WTC11 (cell line): ENCODE data around the gene MCTS1. TPM values are rescaled to one million over a fixed set of nuclear protein-coding genes. Genes with fewer than 3 reads are reported as not detected.

ENCODE experiments used
- CBFB ChIP-seq: sonication (generic); formaldehyde crosslinking; IDR thresholded peaks from 2 replicates; pipeline ENCODE4 v1.8.1; 2022; ENCODE audit warnings: mild to moderate bottlenecking, low read depth, missing genetic modification reagents
- CREM ChIP-seq: sonication (generic); formaldehyde crosslinking; IDR thresholded peaks from 2 replicates; pipeline ENCODE4 v1.8.1; 2022; ENCODE audit warnings: mild to moderate bottlenecking, missing genetic modification reagents, moderate library complexity
- GABPB1 ChIP-seq: sonication (generic); formaldehyde crosslinking; IDR thresholded peaks from 2 replicates; pipeline ENCODE4 v1.8.1; 2023; ENCODE audit warnings: mild to moderate bottlenecking, missing genetic modification reagents
- GRHL2 ChIP-seq: fragments of 250-450 bp; sonication (Bioruptor Pico); IDR thresholded peaks from 2 replicates; pipeline ENCODE4 v1.8.0; 2022; ENCODE audit warnings: mild to moderate bottlenecking, moderate library complexity; ENCODE audit not compliant: insufficient replicate concordance, severe bottlenecking
- JAZF1 ChIP-seq: fragments of 250-450 bp; sonication (Bioruptor Pico); IDR thresholded peaks from 2 replicates; pipeline ENCODE4 v1.9.0; 2021; ENCODE audit warnings: moderate library complexity, mild to moderate bottlenecking, inconsistent platforms
- NFATC4 ChIP-seq: fragments of 250-450 bp; sonication (Bioruptor Pico); IDR thresholded peaks from 2 replicates; pipeline ENCODE4 v1.9.0; 2021; ENCODE audit warnings: mild to moderate bottlenecking
- OVOL2 ChIP-seq: fragments of 250-450 bp; sonication (Bioruptor Pico); IDR thresholded peaks from 2 replicates; pipeline ENCODE4 v1.9.0; 2021; ENCODE audit warnings: mild to moderate bottlenecking, borderline replicate concordance
- SMAD3 ChIP-seq: sonication (generic); formaldehyde crosslinking; IDR thresholded peaks from 2 replicates; pipeline ENCODE4 v1.8.0; 2022; ENCODE audit warnings: missing genetic modification reagents, mild to moderate bottlenecking, borderline replicate concordance
- TEAD1 ChIP-seq: sonication (generic); formaldehyde crosslinking; IDR thresholded peaks from 2 replicates; pipeline ENCODE4 v1.8.0; 2022; ENCODE audit warnings: mild to moderate bottlenecking, missing genetic modification reagents
- ZNF263 ChIP-seq: sonication (generic); formaldehyde crosslinking; IDR thresholded peaks from 2 replicates; pipeline ENCODE4 v1.8.1; 2022; ENCODE audit warnings: low read depth, mild to moderate bottlenecking, moderate library complexity, missing genetic modification reagents
- ZNF317 ChIP-seq: sonication (generic); formaldehyde crosslinking; IDR thresholded peaks from 2 replicates; pipeline ENCODE4 v1.8.1; 2023; ENCODE audit warnings: low read depth, mild to moderate bottlenecking, moderate library complexity, missing genetic modification reagents, borderline replicate concordance
- ZNF416 ChIP-seq: fragments of 250-450 bp; sonication (Bioruptor Pico); IDR thresholded peaks from 2 replicates; pipeline ENCODE4 v1.9.0; 2021; ENCODE audit warnings: mild to moderate bottlenecking, inconsistent platforms
- ZNF423 ChIP-seq: fragments of 250-450 bp; sonication (Bioruptor Pico); IDR thresholded peaks from 2 replicates; pipeline ENCODE4 v2.1.2; 2022; ENCODE audit warnings: mild to moderate bottlenecking, moderate library complexity
- ZNF671 ChIP-seq: fragments of 250-450 bp; sonication (Bioruptor Pico); IDR thresholded peaks from 2 replicates; pipeline ENCODE4 v1.8.0; 2021; ENCODE audit warnings: mild to moderate bottlenecking
- total RNA-seq: library from RNA; stranded (reverse); gene quantifications from 3 replicates; pipeline ENCODE4 v1.2.3, GENCODE V29; 2021
- TF ChIP-seq, protein P1 (sequence below): sonication (generic); formaldehyde crosslinking; IDR thresholded peaks from 2 replicates; pipeline ENCODE4 v1.8.0; 2023; ENCODE audit warnings: missing genetic modification reagents, mild to moderate bottlenecking, borderline replicate concordance
- TF ChIP-seq, protein P2 (sequence below): sonication (generic); formaldehyde crosslinking; IDR thresholded peaks from 2 replicates; pipeline ENCODE4 v1.8.1; 2022; ENCODE audit warnings: low read depth, mild to moderate bottlenecking, moderate library complexity, missing genetic modification reagents, borderline replicate concordance
- TF ChIP-seq, protein P3 (sequence below): fragments of 250-450 bp; sonication (Bioruptor Pico); conservative IDR thresholded peaks from 2 replicates; pipeline ENCODE4 v1.9.0; 2021; ENCODE audit warnings: mild to moderate bottlenecking
- TF ChIP-seq, protein P4 (sequence below): sonication (generic); formaldehyde crosslinking; IDR thresholded peaks from 2 replicates; pipeline ENCODE4 v1.8.1; 2022; ENCODE audit warnings: missing genetic modification reagents, borderline replicate concordance
- TF ChIP-seq, protein P5 (sequence below): fragments of 250-450 bp; sonication (Bioruptor Pico); IDR thresholded peaks from 2 replicates; pipeline ENCODE4 v1.8.0; 2021; ENCODE audit warnings: mild to moderate bottlenecking
- TF ChIP-seq, protein P6 (sequence below): sonication (generic); formaldehyde crosslinking; IDR thresholded peaks from 2 replicates; pipeline ENCODE4 v1.8.0; 2022; ENCODE audit warnings: mild to moderate bottlenecking, missing genetic modification reagents
- TF ChIP-seq, protein P7 (sequence below): fragments of 250-450 bp; sonication (Bioruptor Pico); IDR thresholded peaks from 2 replicates; pipeline ENCODE4 v1.9.0; 2021; ENCODE audit warnings: mild to moderate bottlenecking
- TF ChIP-seq, protein P8 (sequence below): sonication (generic); formaldehyde crosslinking; IDR thresholded peaks from 2 replicates; pipeline ENCODE4 v1.8.1; 2023; ENCODE audit warnings: mild to moderate bottlenecking, missing genetic modification reagents, moderate library complexity

MCTS1 gene
- total RNA-seq, 1 experiment from 2014 or later: 22.8 TPM

DNA sequence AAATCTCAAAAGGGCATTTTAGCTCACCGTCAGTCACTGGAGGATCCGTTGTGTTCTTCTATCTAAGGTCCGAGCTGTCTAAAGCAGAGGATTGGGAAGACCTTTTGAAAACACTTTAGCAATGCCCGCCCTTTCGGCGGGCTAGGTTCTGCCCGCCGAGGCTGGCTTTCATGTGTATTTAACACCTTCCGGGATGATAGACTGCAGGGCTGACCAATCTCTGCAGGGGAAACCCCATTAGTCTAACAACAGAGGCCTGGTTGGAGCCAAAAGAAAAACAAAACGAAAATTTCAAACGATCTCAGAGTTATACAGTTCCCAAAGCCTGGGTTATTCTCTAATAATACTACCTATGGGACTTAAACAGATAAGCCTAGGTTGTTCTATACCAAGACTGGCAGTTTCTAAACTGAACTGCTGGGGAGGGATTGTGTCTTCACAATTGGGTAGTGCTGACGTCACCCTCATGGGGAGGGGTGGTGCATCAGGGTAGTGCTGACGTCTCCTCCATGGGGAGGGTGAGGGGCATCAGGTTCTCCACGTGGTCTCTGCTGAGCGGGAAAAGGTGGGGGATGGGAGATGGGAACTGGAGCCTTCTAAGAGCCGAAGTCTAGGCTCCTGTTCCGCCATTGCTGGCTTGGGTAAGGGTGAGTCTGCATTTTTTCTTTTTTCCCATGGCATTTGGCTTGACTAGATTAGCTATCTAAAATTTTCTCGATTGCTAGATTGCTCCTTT lies 28.4 kb upstream of the MCTS1 start (continued):
- TF ChIP-seq, protein P1, sequence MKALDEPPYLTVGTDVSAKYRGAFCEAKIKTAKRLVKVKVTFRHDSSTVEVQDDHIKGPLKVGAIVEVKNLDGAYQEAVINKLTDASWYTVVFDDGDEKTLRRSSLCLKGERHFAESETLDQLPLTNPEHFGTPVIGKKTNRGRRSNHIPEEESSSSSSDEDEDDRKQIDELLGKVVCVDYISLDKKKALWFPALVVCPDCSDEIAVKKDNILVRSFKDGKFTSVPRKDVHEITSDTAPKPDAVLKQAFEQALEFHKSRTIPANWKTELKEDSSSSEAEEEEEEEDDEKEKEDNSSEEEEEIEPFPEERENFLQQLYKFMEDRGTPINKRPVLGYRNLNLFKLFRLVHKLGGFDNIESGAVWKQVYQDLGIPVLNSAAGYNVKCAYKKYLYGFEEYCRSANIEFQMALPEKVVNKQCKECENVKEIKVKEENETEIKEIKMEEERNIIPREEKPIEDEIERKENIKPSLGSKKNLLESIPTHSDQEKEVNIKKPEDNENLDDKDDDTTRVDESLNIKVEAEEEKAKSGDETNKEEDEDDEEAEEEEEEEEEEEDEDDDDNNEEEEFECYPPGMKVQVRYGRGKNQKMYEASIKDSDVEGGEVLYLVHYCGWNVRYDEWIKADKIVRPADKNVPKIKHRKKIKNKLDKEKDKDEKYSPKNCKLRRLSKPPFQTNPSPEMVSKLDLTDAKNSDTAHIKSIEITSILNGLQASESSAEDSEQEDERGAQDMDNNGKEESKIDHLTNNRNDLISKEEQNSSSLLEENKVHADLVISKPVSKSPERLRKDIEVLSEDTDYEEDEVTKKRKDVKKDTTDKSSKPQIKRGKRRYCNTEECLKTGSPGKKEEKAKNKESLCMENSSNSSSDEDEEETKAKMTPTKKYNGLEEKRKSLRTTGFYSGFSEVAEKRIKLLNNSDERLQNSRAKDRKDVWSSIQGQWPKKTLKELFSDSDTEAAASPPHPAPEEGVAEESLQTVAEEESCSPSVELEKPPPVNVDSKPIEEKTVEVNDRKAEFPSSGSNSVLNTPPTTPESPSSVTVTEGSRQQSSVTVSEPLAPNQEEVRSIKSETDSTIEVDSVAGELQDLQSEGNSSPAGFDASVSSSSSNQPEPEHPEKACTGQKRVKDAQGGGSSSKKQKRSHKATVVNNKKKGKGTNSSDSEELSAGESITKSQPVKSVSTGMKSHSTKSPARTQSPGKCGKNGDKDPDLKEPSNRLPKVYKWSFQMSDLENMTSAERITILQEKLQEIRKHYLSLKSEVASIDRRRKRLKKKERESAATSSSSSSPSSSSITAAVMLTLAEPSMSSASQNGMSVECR (CRISPR knock-in tag): no peak
- TF ChIP-seq GABPB1 (no peak), ZNF263 (CRISPR knock-in tag) (no peak), CREM (CRISPR knock-in tag) (no peak), OVOL2 (CRISPR knock-in tag) (no peak), GRHL2 (no peak), ZNF671 (CRISPR knock-in tag) (no peak), CBFB (CRISPR knock-in tag) (no peak), TEAD1 (no peak), ZNF416 (no peak), ZNF317 (no peak), JAZF1 (CRISPR knock-in tag) (no peak), NFATC4 (CRISPR knock-in tag) (no peak), ZNF423 (CRISPR knock-in tag) (no peak), SMAD3 (no peak)
- TF ChIP-seq, protein P2, sequence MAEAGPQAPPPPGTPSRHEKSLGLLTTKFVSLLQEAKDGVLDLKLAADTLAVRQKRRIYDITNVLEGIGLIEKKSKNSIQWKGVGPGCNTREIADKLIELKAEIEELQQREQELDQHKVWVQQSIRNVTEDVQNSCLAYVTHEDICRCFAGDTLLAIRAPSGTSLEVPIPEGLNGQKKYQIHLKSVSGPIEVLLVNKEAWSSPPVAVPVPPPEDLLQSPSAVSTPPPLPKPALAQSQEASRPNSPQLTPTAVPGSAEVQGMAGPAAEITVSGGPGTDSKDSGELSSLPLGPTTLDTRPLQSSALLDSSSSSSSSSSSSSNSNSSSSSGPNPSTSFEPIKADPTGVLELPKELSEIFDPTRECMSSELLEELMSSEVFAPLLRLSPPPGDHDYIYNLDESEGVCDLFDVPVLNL (CRISPR knock-in tag): 0 out of 2 replicates have a peak, but pooled peaks have one; percentile 41
- TF ChIP-seq, protein P3, sequence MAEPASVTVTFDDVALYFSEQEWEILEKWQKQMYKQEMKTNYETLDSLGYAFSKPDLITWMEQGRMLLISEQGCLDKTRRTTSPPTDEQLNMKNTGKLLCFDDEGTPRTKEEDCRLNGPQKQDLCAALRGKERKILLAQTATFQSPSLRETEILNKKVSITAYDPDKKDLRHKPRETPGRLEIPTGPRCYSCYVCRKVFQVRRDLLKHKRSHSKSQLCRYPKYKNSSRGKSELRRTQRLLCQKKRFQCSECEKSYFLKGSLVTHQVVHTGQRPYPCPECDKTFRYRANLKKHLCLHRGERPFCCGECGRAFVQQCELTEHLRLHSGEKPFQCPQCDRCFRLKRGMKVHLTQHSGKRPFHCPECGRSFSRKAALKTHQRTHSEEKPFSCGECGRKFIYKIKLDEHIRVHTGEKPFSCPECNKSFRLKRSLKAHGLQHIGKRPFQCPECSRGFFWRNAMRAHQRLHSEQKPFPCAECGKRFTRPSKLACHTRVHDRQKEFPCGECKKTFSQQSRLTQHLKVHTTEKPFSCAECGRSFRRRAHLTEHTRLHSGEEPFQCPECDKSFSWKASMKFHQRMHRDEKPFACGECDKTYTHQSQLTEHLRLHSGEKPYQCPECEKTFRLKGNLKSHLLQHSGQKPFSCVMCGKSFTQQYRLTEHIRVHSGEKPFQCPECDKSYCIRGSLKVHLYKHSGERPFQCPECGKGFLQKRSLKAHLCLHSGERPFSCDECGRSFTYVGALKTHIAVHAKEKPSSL (CRISPR knock-in tag): no peak
- TF ChIP-seq, protein P4, sequence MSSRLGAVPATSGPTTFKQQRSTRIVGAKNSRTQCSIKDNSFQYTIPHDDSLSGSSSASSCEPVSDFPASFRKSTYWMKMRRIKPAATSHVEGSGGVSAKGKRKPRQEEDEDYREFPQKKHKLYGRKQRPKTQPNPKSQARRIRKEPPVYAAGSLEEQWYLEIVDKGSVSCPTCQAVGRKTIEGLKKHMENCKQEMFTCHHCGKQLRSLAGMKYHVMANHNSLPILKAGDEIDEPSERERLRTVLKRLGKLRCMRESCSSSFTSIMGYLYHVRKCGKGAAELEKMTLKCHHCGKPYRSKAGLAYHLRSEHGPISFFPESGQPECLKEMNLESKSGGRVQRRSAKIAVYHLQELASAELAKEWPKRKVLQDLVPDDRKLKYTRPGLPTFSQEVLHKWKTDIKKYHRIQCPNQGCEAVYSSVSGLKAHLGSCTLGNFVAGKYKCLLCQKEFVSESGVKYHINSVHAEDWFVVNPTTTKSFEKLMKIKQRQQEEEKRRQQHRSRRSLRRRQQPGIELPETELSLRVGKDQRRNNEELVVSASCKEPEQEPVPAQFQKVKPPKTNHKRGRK (CRISPR knock-in tag): no peak
- TF ChIP-seq, protein P5, sequence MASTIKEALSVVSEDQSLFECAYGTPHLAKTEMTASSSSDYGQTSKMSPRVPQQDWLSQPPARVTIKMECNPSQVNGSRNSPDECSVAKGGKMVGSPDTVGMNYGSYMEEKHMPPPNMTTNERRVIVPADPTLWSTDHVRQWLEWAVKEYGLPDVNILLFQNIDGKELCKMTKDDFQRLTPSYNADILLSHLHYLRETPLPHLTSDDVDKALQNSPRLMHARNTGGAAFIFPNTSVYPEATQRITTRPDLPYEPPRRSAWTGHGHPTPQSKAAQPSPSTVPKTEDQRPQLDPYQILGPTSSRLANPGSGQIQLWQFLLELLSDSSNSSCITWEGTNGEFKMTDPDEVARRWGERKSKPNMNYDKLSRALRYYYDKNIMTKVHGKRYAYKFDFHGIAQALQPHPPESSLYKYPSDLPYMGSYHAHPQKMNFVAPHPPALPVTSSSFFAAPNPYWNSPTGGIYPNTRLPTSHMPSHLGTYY (CRISPR knock-in tag): no peak
- TF ChIP-seq, protein P6, sequence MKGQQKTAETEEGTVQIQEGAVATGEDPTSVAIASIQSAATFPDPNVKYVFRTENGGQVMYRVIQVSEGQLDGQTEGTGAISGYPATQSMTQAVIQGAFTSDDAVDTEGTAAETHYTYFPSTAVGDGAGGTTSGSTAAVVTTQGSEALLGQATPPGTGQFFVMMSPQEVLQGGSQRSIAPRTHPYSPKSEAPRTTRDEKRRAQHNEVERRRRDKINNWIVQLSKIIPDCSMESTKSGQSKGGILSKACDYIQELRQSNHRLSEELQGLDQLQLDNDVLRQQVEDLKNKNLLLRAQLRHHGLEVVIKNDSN (CRISPR knock-in tag): peak; percentile 69; the same call in 1 of the 2 replicates
- TF ChIP-seq, protein P7, sequence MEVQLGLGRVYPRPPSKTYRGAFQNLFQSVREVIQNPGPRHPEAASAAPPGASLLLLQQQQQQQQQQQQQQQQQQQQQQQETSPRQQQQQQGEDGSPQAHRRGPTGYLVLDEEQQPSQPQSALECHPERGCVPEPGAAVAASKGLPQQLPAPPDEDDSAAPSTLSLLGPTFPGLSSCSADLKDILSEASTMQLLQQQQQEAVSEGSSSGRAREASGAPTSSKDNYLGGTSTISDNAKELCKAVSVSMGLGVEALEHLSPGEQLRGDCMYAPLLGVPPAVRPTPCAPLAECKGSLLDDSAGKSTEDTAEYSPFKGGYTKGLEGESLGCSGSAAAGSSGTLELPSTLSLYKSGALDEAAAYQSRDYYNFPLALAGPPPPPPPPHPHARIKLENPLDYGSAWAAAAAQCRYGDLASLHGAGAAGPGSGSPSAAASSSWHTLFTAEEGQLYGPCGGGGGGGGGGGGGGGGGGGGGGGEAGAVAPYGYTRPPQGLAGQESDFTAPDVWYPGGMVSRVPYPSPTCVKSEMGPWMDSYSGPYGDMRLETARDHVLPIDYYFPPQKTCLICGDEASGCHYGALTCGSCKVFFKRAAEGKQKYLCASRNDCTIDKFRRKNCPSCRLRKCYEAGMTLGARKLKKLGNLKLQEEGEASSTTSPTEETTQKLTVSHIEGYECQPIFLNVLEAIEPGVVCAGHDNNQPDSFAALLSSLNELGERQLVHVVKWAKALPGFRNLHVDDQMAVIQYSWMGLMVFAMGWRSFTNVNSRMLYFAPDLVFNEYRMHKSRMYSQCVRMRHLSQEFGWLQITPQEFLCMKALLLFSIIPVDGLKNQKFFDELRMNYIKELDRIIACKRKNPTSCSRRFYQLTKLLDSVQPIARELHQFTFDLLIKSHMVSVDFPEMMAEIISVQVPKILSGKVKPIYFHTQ (CRISPR knock-in tag): no peak
- TF ChIP-seq, protein P8, sequence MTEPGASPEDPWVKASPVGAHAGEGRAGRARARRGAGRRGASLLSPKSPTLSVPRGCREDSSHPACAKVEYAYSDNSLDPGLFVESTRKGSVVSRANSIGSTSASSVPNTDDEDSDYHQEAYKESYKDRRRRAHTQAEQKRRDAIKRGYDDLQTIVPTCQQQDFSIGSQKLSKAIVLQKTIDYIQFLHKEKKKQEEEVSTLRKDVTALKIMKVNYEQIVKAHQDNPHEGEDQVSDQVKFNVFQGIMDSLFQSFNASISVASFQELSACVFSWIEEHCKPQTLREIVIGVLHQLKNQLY (CRISPR knock-in tag): no peak
